Stimulated activated CD8-positive, alpha-beta memory T cell treated with anti-CD3 and anti-CD28 coated beads, Interleukin-7, amount 100 ng/mL, for 4 hours (primary cell): ENCODE results near the gene SLC22A23.

ENCODE experiments used
- DNase-seq, 2 donors: peaks; one replicate each; pipeline ENCODE4 v3.0.0-alpha.2; 2020; ENCODE audit warnings: low read depth in 2 of 2

The SLC22A23 gene

DNA sequence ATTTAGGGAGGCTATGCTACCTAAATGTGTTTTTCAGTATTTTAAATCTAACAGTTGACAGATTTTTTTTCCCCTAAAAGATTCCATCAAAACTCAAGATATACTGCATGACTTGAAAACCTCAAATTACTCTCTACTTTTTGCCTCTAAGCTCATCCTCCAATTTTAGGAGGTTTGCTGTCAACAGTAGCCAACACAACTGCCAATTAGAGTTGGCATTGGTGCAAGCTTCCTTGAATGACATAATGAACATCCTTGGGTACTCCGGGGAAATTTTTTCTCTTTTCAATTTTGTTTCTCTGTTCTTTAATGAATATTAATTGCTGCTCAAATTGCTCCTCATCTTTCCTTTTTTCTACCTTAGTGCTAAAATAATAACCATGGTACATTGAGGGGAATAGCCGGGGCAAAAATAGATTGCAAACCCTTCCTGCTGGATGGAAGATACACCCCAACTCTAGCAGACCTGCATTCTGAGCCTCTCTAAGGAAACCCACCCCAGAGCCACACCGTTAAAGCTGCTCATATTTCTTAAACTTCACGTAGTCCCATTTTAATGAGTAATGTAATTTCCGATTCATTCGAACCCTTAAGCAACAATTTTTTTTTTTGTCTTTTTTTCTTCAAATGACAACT lies 34.3 kb downstream of the SLC22A23 start:
- no peak for DNase-seq

DNA sequence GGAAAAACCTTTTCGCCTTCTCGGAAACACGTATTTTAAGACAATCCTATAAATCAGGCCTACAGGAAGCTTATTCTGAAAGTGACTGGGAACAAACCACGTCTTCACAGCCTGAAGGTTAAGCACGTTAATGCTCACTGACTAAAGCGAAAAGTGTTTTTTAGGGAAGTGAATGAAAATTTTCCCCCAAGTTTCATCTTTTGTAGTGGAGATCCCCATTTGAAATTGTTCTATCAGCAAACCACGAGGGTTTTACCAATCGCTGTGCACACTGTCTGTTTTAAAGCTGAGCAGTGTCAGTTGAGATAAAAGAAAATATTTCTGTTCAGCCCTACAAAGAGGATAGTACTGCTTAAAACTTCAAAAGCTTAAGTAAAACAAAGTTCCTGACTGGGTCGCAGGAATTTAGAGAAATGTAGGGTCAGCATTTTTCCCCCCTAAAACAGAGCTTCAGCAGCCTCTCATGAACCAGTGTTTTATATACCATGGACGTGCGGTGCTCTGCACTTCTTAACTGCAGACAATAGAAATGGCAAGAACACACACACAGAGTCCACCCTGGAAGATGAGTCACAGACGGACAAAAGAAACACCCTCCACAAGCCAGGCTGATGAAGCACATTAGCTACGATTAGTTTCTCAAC lies 34.9 kb downstream of the SLC22A23 start:
- DNase-seq: no peak

DNA sequence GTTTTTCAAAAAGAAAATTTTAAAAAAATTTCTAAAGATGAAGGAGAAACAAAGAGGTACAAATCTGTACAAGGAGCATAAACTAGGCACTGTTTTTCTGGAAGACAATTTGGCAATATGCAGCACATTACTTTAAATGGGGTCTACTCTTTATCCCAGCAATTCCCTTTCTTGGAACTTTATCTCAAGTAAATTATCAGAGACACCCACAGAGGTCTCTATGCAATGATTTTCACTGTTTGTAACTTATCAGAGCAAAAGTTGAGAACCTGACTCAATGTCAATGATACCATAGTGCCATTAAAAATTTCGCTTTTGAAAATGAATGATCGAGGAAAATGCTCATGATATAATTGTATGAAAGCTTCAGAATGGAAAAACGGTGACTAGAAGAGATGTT lies 35.7 kb downstream of the SLC22A23 start:
- no peak for DNase-seq

DNA sequence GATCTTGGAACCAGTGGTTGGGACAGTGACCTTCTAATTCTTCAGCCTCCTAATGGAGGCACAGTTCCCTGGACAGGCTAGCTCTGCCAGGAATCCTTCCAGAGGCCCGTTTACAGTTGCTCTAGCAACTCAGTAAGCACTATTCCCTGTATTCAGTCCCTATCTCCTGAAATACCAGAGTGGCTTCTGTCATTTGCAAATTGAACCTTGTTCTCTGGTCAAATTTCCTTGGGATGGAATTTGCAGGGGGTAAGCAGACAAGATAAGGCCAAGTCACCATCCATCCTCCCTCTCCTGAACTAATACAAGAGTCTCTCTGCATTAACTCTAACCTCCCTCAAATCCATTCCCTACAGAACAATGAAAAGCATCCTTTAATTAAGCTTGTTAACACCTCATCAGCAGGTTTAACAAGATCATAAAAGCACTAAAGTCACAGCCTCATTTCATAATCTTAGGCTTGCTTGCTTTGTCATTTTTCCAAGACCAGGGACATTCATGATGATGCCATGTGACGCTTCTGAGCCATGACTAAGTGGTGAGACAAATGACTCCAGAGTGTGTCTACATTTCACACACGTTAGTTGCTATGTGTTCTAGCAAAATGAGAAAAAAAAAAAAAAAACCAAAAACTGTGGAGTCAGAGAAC lies 37.1 kb downstream of the SLC22A23 start:
- DNase-seq: no peak

DNA sequence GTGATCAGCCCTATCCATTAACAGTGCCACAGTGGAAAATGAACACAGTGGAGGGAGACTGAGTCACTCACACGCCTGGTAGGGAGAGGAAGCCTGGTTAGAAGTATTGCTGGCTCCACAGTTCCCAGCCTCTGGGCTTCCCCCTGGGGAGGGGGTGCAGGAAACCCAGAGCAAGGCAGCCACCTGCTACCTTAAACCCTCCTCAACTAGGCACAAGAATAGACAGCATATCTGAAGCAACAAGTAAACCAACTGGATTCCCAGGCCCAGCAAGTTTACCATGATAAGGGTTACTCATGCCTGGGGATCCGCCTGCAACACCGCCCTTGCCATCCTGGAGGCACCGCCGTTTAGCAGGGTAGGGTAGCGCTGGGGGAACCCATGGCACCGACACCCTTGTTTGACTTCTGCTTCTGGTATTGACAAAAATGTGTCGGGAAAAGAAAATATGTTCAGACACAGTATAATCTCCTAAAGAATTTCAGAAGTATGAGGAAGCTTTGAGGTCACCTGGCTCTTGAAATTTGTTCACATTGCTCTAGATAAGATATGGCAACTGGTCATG lies 38.3 kb downstream of the SLC22A23 start:
- no peak for DNase-seq

DNA sequence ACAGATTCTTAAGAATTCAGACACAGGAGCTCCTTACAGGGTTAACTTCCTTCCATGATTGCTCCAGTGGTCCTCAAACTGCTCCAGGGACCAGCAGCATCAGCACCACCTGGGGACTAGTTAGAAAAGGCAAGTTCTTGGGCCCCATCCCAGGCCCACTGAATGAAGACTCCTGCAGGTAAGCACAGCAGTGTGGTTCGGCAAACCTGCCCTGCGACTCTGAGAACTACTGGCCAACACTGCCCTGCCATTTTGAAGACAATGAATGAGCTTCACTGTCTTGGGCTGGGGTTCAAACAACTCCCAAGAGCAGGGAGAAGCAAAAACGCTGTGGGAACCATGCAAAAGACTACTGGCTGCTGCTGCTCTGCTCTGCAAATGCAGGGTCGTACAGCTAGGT lies 39.4 kb downstream of the SLC22A23 start:
- DNase-seq: no peak

DNA sequence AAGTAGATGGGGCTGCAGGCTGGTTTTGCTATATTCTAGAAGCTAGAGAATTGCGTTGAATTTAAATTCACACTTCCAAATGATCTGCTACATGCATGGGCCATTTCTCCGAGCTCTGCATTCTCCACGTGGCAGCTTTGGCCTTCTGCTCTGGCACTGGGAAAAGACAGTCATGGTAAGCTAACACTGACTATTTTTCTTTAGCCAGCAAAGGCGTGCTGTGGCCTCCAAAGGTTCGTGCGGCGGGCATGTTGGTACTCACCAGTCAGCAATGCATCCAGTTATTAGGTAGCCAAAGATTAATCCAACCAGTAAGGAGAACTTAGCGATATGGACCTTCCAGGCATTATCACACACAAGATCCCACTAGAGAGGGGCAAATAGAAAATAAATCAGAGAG lies 41.4 kb downstream of the SLC22A23 start:
- DNase-seq: no peak

DNA sequence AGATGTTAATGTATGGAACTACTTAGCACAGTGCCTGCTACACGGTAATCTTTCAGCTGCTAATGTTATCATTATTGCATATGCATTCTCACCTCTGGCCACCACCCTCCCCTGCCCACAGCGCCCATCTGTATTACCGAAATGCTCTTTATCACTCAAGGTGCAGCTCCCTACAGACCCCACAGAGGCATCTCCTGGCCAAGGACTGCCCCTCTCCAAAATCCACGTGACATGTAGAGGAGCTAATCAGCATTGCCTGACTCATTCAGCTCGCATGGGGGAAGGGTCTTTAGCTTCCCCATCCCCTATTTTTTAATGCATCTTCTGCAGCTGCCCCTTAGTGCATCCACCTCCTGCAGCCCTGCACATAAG lies 41.8 kb downstream of the SLC22A23 start:
- DNase-seq: no peak

DNA sequence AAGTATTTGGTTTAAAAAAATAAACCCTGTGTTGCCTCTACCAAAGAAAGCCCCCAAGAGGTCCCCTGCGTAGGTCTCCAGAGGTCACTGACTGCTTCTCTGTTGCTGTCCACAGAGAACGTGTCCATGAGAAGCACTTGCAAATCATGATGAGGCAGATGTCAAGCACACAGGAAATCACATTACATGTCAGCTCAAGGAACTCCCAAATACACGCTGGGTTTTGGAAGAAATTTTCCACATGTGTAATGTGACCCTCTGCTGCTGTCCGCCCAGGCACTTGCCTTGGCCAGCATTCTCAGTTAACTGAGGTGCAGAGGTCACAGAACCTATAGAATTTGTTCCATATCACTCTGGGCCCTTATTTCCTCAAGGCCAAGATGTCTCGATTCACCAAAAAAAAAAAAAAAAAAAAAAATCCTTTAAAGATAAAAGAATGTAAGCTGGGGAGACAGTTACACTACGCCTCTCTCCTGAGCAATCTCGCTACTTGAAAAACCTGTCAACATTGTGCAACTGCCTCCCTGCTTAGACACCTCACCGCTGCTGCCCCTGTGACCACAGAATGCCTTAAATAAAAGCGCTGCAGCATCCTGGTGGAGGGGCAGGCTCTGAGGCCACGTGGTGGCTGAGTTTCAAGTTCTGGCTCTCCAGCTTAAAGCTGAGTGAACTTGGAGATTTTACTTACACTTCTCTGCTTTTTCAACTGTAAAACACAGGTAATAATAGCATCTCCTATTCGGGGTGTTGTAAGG lies 42.3 kb downstream of the SLC22A23 start:
- DNase-seq: no peak

DNA sequence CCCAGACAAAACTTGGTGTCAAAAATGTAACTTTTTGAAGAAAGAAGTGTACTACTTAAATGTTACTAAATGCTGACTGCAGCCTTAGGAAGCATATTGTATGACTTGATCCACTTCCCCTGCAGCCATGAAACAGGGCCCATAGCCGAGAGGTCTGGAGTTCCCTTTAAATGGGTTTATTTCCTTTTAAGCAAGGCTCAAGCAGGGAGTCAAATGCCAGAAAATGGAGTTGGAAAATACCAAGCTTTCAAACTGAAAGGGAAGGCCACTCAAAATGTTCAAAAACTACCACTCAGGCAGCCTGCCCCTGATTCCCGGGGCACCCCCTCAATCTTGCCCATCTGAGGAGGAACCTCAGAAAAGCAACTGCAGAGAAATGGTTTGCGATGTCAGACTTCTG lies 43.3 kb downstream of the SLC22A23 start:
- no peak for DNase-seq

DNA sequence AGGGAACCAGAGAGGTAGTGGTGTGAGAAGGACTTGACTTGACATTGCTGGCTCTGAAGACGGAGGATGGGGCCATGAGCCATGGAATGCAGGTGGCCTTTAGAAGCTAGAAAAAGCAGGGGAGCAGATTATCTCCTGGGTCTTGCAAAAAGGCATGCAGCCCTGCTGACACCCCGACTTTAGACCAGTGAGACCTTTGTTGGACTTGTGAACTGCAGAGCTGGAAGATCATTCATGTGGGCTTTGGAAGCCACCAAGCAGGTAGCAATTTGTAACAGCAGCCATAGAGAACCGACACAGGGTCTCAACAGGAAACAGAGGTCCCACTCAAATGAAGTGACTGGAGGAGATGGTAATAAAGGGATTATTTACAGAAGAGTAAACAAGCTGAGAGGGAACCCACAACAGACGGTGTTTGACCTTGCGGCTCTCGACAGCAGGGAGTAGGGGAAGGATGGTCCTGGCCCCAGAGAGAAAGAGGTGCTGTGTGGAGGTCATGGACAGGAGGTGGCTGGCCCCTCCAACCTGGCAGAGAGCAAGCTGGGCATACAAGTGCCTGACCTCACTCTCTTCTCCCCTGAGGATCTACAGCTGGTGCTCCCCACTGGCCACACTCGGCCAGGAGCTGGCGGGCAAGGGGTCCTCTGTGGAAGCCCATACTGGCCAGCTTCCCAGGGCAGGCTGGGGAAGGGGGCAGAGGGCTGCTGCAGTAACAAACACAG lies 43.9 kb downstream of the SLC22A23 start:
- DNase-seq: no peak

DNA sequence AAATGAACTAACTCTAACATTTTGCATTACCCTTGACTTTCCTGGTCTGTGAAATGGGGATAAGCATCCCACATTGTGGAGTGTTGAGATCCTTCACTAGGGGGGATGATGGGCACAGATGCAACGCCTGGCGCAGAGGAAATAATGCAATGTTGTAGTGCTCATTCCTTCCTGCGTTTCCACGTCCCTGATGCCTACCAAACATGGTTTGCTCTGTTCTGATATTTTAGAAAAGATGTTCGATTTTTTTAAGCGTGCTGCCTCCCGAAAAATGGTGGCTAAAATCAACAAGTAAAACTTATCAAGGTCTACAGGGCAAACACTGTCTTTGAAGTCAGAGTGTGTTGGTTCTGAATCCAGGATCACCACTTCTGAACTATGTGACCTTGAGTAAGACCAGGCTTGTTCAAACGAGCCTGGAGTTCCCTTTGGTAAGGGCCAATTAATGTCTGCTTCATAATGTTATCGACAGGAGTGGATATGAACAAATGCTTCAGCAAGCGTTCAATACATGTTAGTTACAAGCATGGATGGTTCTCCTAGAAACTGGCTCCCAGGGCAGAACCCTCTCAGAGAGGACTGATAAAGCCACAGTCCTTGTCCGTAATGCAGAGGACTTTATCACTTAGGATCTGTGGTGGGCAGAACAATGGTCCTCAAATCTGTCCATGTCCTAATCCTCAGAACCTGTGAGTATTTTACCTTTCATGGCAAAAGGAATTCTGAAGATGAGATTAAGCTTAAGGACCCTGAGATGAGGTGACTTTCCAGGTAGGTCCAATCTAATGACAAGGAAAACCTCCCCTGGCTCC lies 44.7 kb downstream of the SLC22A23 start:
- DNase-seq: no peak

DNA sequence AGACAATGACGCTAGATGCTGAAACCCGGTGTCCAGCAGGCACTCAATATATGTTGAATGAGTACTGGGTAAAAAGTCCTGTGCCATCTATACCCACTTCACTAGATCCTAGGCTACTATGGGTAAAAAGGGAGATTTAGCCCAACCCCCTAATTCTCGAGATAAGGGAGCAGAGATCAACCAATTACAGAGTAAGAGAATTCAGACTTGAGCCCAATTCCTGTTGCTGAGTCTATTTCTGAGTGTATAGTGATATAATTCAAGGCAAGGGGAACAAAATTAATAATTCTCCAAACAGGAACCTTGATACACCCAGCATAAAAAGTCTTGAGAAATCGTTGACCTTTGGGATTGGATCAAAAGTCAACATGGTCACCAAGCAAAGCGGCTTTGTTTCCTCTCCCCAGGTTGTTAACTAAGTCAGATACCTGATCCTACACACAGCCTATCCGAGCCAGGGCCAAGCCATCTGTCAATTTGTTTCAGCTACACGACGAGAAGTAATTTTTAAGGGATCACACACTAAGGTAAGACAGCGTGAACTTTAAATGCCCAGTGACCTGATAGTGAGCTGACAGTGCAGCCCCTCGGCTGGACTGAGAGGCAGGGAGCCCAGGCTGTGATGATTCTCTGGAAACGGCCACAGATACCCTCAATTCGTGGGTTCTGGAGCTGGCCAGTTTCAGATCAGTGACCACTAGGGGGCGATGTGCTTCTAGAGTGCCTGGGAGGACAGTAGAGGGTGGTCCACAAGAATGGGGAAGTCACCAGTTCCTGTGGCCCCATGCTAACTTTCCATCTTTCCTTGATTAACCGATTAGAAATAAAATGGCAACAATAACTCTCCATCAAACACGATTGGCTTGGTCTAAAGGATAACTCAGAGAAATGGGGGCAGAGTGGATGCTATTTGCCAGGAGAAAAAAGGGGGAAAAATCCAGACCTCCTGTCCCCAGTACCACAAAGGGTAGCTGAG lies 46.2 kb downstream of the SLC22A23 start:
- DNase-seq: peak; percentile 20 to 39

DNA sequence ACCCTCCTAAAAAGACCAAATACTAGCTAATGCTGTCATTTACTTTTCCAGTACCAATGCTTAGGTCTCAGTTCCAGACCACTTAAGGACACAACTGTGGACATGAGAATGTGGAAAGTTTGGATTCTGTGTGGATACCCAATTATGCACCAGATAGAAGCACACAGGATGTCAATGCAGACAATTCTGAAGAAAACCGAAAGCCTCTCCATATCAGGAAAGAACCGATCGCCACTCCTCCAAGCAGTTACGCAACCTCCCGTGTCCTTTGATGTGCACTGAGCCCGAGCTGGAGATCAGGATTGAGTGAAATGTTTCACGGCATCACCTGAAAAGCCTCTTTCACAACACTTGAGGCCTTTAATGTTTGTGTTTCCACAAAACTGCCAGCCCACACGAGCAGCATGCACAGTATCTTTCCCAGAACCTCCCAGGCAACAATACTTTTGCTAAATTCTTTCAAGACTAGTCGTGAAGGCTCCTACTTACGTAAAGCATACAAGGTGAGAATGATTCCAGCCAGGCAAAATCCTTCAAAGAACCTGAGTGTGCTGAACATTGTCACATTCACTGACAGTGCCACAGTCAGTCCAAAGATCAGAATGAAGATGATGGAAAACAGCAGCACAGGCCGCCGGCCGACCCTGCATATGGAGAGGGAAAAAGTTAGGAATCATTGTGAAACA lies 47.0 kb downstream of the SLC22A23 start:
- DNase-seq: no peak

DNA sequence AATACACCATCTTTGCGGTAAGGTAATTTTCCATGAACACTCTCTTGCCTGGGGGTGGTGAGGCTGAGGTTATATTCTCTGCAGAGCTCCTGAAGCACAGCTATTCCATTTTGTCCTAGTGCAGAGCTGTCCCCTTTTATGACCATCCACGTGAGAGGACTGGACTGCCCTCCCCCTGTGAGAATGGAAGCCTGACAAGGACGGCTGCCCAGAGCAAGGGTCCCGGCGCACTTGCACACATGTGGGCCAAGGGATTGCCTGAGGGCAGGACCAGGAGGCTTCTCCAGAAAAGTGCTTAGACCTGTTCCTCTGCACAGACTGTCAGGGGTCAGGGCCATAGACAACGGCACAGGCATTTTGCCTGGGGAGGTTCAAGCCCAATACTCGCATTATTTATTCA lies 48.2 kb downstream of the SLC22A23 start:
- DNase-seq: no peak

DNA sequence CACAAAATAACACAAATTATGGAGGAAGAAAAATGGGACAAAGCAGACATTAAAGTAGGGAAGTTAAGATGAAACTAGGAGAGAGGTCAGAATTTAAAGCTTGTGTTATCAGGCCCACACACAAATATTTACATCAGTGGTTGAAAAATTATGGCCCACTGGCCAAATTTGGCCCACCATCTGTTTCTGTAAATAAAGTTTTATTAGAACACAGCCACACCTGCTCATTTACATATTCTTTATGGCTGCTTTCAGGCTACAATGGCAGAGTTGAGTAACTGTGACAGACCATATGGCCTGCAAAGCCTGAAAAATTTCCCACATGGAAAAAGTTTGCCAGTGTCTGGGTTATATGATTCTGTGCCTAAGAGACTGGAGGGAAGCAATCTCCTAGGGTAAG lies 49.0 kb downstream of the SLC22A23 start:
- DNase-seq: no peak

DNA sequence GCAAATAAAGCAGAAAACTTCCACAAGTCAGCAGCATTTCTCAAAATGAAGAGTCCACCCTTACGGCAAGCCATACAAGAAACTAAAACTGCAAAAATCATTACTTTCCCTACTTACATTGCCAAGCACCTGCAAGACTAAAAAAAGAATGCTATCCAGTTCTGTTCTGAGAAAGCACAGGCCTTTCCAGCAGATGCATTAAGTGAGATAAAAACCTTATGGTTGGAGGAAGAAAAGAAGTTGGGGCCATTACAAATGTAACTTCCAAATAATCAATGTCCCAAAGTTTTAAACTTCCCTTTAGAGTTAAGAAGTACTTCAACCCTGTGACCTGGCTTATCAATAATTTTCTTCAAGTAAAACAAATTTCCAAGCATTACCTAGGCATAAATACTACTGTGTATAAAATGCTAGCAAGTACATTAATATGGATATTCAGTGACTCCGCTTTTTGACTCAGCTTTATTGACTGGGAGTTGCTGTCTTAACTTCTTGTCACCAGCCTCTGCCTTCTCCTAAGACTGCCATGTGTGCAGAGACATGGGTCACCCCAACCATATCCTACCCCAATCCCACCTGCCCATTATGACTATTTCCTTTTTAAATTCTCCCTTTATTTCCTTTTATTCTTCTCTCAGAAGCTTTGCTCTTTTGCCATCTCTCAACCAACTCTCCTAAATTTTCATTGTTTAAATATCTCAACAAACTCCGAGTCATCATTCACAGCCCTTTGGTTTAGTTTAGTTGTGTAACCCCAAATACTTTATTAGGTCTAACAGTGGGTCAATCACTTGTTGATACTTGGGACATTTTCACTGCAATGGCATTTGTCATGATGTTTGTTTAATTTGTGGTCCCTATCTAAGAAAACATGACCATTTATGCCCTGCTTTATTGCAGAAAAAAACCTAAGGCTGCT lies 49.7 kb downstream of the SLC22A23 start:
- DNase-seq: no peak

DNA sequence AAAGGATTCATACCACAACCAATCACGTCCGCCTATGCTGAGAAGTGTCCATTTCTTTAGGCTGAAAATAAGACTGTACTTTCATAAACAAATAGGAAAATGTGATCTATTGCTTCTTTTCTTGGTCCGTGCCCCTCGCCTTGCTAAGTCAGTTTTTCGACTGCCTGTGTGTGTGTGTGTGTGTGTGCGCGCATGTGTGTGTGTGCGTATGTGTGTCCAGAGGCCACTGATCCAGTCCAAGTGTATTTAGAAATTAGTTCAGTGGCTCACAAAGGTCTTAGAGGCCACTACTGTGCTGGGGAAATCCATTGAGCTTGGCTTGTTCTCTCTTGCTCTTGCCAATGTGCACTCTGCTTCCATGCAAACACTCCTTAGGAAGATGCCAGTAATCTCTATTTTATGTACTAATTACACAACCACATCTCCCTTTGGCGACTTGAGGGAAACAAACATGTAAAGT lies 50.5 kb downstream of the SLC22A23 start:
- no peak for DNase-seq
